OCI-LY7 (cell line): ENCODE results near the gene ERO1A.

Experiments used
- CTCF ChIP-seq: fragments of 200-600 bp; sonication (generic); conservative IDR thresholded peaks from 2 replicates; pipeline ENCODE4 v1.5.1; 2014; ENCODE audit warnings: mild to moderate bottlenecking, antibody characterized with exemption, low read length, moderate library complexity, mixed read lengths
- EZH2phosphoT487 ChIP-seq: fragments of 200-600 bp; sonication (generic); IDR thresholded peaks from 2 replicates; pipeline ENCODE4 v1.6.1; 2018; ENCODE audit warnings: low read depth, borderline replicate concordance, mild to moderate bottlenecking, mixed run types, antibody characterized with exemption, low read length, moderate library complexity, mixed read lengths

DNA sequence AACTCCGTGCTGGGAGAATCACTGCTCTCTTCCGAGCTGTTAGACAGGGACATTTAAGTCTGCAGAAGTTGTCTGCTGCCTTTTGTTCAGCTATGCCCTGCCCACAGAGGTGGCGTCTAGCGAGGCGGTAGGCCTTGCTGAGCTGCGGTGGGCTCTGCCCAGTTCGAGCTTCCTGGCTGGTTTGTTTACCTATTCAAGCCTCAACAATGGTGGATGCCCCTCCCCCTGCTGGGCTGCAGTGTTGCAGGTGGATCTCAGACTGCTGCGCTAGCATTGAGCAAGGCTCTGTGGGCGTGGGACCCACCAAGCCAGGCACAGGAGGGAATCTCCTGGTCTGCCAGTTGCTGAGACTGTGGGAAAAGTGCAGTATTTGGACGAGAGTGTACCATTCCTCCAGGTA, 99.0 kb downstream of the ERO1A start:
- no peak for TF ChIP-seq CTCF
- no peak for TF ChIP-seq EZH2phosphoT487
